Activated naive CD8-positive, alpha-beta T cell treated with anti-CD3 and anti-CD28 coated beads, Interleukin-2, amount 50 U/mL, for 24 hours (primary cell): ENCODE measurements around the gene SARNP.
"Not testable (repeated sequence)": the region's sequence is repeated elsewhere in the genome, so short reads cannot be mapped to it uniquely, and the experiment has no call there.

Source experiments
- ATAC-seq: fragments of 150-1000 bp; cut with Tn5 transposase; one replicate; pipeline ENCODE4 v1.10.0; 2021
- DNase-seq: peaks from one replicate; pipeline ENCODE4 v3.0.0; 2021
- H3K27ac Mint-ChIP-seq: one replicate; pipeline ENCODE4 v1.8.0; 2021; ENCODE audit warnings: mild to moderate bottlenecking, mixed read lengths
- H3K27me3 Mint-ChIP-seq: one replicate; pipeline ENCODE4 v1.8.0; 2021; ENCODE audit warnings: mixed read lengths
- H3K36me3 Mint-ChIP-seq: one replicate; pipeline ENCODE4 v1.8.0; 2021; ENCODE audit warnings: low read depth, mixed read lengths
- H3K4me1 Mint-ChIP-seq: one replicate; pipeline ENCODE4 v1.8.0; 2021; ENCODE audit warnings: mixed read lengths
- H3K4me3 Mint-ChIP-seq: one replicate; pipeline ENCODE4 v1.8.0; 2021; ENCODE audit warnings: mild to moderate bottlenecking, moderate library complexity, mixed read lengths
- H3K9me3 Mint-ChIP-seq: one replicate; pipeline ENCODE4 v1.8.0; 2021; ENCODE audit warnings: mixed read lengths

SARNP gene

DNA sequence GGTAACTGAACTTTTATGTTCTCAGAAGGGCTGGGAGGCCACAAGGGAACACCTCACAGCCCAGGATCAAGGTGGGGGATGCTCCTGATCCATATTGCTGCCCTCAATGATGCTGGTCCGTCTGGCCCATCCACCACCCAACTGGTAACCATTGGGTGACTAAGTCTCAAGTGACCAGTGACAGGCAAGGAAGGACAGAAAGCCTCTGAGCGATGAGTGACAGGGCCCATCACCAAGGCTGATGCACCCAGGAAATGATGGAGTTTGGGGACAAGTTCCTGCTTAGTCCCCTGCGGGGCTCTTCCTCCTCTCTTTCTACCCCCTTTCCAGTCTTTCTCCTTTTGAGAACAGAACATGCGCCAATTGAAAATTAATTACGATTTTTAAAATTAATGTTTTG lies 27.8 kb upstream of the SARNP start:
- no peak for DNase-seq
- no peak overlapping the region for H3K27ac Mint-ChIP-seq
- ATAC-seq: no peak
- peaks cover 20% of the 10 kb centered on the region for H3K4me1 Mint-ChIP-seq
- H3K27me3 Mint-ChIP-seq: no peaks in the 10 kb centered on the region
- no peak overlapping the region for H3K4me3 Mint-ChIP-seq
- H3K36me3 Mint-ChIP-seq: no peaks in the 10 kb centered on the region
- H3K9me3 Mint-ChIP-seq: no peaks in the 10 kb centered on the region

GRCh38 chr12:55844961-55845360 lies 27.4 kb upstream of the SARNP start:
- ATAC-seq: no peak
- H3K4me1 Mint-ChIP-seq: peaks cover 20% of the 10 kb centered on the region
- H3K9me3 Mint-ChIP-seq: no peaks in the 10 kb centered on the region
- no peak overlapping the region for H3K27ac Mint-ChIP-seq
- no peaks in the 10 kb centered on the region for H3K27me3 Mint-ChIP-seq
- no peak for DNase-seq
- no peak overlapping the region for H3K4me3 Mint-ChIP-seq
- H3K36me3 Mint-ChIP-seq: no peaks in the 10 kb centered on the region

DNA sequence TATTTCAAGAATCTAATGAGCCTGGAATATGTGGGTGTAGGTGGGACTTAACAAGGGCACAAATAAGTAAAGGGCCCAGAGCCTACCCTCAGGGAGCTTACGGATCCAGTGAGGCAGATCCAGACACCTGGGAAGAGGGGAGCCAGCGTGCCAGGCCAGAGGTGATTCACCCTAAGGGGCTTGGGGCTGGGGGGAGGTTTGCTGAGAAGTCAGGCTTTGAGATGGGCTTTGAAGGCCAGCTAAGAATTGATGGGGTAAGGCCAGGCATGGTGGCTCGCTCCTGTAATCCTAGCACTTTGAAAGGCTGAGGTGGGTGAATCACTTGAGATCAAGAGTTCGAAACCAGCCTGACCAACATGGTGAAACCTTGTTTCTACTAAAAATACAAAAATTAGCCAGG lies 25.9 kb upstream of the SARNP start:
- no peaks in the 10 kb centered on the region for H3K27me3 Mint-ChIP-seq
- ATAC-seq: no peak
- no peak overlapping the region for H3K27ac Mint-ChIP-seq
- no peaks in the 10 kb centered on the region for H3K36me3 Mint-ChIP-seq
- no peak for DNase-seq
- H3K4me1 Mint-ChIP-seq: peaks cover 17% of the 10 kb centered on the region
- H3K9me3 Mint-ChIP-seq: no peaks in the 10 kb centered on the region
- no peak overlapping the region for H3K4me3 Mint-ChIP-seq

- Mint-ChIP-seq H3K36me3 (no peaks in the 10 kb centered on the region), H3K4me1 (peaks cover 14% of the 10 kb centered on the region), H3K4me3 (no peak within 1 kb of the TSS), H3K27ac (no peak within 1 kb of the TSS), H3K27me3 (no peaks in the 10 kb centered on the region), H3K9me3 (no peaks in the 10 kb centered on the region)
- ATAC-seq (no peak), DNase-seq (no peak)
These were observed 25.3 kb upstream of the SARNP start, which contains the start of gene MMP19 for GRCh38 chr12:55842681-55843429. MMP19 (minus strand) TSS chr12:55842936; CDS start chr12:55842830, 106 bp downstream.

- Mint-ChIP-seq H3K4me1 (no peaks in the 10 kb centered on the region), H3K4me3 (no peak overlapping the region), H3K27ac (no peak overlapping the region), H3K36me3 (no peaks in the 10 kb centered on the region), H3K9me3 (no peaks in the 10 kb centered on the region), H3K27me3 (no peaks in the 10 kb centered on the region)
- DNase-seq (no peak), ATAC-seq (no peak)
These were observed 23.2 kb upstream of the SARNP start for GRCh38 chr12:55840581-55841351.

DNA sequence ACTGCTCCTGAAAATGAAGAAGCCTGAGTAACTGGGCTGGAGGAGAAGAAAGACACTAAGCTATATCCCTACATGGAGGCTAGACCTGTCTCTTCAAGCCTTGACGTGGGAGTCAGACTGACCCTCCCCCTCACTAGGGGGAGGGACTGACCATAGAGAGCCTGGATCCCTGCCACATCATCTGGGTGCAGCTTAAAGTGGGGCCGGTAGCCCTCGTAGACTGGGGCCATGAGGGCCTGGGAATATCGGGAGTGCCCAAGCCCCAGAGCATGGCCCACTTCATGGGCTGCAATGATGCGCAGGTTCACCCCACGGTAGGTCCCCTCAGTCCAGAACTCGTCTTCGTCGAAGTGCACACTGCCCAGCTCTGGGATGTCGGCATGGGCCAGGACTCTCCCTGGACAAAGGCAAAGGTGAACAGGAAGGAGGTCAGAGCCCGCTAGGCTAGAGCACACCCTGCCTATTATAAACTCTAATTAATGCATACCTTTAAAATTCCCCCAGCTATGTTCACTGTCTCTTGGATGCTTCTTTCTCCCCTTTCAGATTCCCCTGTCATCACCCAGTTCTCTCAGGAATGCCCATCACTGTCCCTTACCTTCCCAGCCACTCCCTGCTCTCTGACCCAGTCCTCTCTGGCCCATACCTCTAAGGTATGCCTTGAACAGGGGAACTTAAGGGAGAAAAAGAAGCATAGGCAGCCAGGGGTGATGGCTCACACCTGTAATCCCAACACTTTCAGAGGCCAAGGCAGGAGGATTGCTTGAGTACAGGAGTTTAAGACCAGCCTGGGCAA lies 22.0 kb upstream of the SARNP start:
- no peak overlapping the region for H3K27ac Mint-ChIP-seq
- no peaks in the 10 kb centered on the region for H3K9me3 Mint-ChIP-seq
- H3K36me3 Mint-ChIP-seq: no peaks in the 10 kb centered on the region
- ATAC-seq (no peak), DNase-seq (no peak)
- no peaks in the 10 kb centered on the region for H3K27me3 Mint-ChIP-seq
- no peak overlapping the region for H3K4me3 Mint-ChIP-seq
- no peaks in the 10 kb centered on the region for H3K4me1 Mint-ChIP-seq

- no peaks in the 10 kb centered on the region for H3K9me3 Mint-ChIP-seq
- H3K4me3 Mint-ChIP-seq: no peak overlapping the region
- H3K27ac Mint-ChIP-seq: no peak overlapping the region
- H3K4me1 Mint-ChIP-seq: no peaks in the 10 kb centered on the region
- DNase-seq (no peak), ATAC-seq (no peak)
- H3K36me3 Mint-ChIP-seq: no peaks in the 10 kb centered on the region
- no peaks in the 10 kb centered on the region for H3K27me3 Mint-ChIP-seq
These were observed 20.8 kb upstream of the SARNP start for GRCh38 chr12:55838361-55838760.

DNA sequence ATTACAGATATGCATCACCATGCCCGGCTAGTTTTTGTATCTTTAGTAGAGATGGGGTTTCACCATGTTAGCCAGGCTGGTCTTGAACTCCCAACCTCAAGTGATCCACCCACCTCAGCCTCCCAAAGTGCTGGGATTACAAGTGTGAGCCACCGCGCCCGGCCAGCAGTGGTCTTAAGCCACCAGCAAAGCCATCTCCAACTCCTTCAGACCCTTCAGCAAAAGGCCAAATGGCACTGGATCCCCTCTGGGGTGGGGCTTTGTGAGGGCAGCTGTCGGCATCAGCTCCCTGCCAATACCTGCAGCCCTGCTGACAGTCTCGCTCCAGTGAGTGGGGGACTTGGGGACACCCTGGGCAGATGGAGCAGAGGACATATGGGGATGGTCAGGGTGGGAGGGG lies 16.9 kb upstream of the SARNP start:
- not testable (repeated sequence) for DNase-seq, H3K36me3 Mint-ChIP-seq, H3K27me3 Mint-ChIP-seq, ATAC-seq, H3K4me3 Mint-ChIP-seq, H3K27ac Mint-ChIP-seq, H3K9me3 Mint-ChIP-seq
- H3K4me1 Mint-ChIP-seq: peaks cover 13% of the 10 kb centered on the region

- H3K27me3 Mint-ChIP-seq: no peaks in the 10 kb centered on the region
- peaks cover 20% of the 10 kb centered on the region for H3K4me1 Mint-ChIP-seq
- no peak overlapping the region for H3K4me3 Mint-ChIP-seq
- H3K27ac Mint-ChIP-seq: no peak overlapping the region
- ATAC-seq (no peak), DNase-seq (no peak)
- peaks cover 3% of the 10 kb centered on the region for H3K36me3 Mint-ChIP-seq
- H3K9me3 Mint-ChIP-seq: no peaks in the 10 kb centered on the region
These were observed 15.5 kb upstream of the SARNP start for GRCh38 chr12:55833056-55833455.

- Mint-ChIP-seq H3K9me3 (no peaks in the 10 kb centered on the region), H3K4me3 (peak overlapping the region; percentile 99), H3K36me3 (peaks cover 11% of the 10 kb centered on the region), H3K27ac (no peak overlapping the region), H3K27me3 (no peaks in the 10 kb centered on the region), H3K4me1 (peaks cover 33% of the 10 kb centered on the region)
- no peak for DNase-seq
- no peak for ATAC-seq
These were observed 13.9 kb upstream of the SARNP start for GRCh38 chr12:55831447-55831815.

- H3K4me1 Mint-ChIP-seq: peaks cover 38% of the 10 kb centered on the region
- peak; percentile 59 for DNase-seq
These were observed 13.3 kb upstream of the SARNP start for GRCh38 chr12:55830601-55831446.

GRCh38 chr12:55829967-55830600 lies 12.6 kb upstream of the SARNP start:
- Mint-ChIP-seq H3K27me3 (no peaks in the 10 kb centered on the region), H3K4me1 (peaks cover 44% of the 10 kb centered on the region), H3K27ac (peak overlapping the region; percentile 95), H3K36me3 (peaks cover 16% of the 10 kb centered on the region), H3K4me3 (peak overlapping the region; percentile 99), H3K9me3 (no peaks in the 10 kb centered on the region)
- DNase-seq: peak; percentile 42
- ATAC-seq: peak; percentile 14

More at GRCh38 chr12:55830601-55831446, 13.3 kb upstream of the SARNP start:
- Mint-ChIP-seq H3K4me3 (peak overlapping the region; percentile 99), H3K9me3 (no peaks in the 10 kb centered on the region), H3K27me3 (no peaks in the 10 kb centered on the region), H3K36me3 (peaks cover 14% of the 10 kb centered on the region), H3K27ac (peak overlapping the region; percentile 95)
- ATAC-seq: no peak

- Mint-ChIP-seq H3K27ac (peak overlapping the region; percentile 95), H3K9me3 (no peaks in the 10 kb centered on the region), H3K27me3 (no peaks in the 10 kb centered on the region), H3K36me3 (peaks cover 21% of the 10 kb centered on the region), H3K4me3 (peak overlapping the region; percentile 99), H3K4me1 (peaks cover 52% of the 10 kb centered on the region)
- no peak for DNase-seq
- no peak for ATAC-seq
These were observed 10.8 kb upstream of the SARNP start for GRCh38 chr12:55828357-55828756.
